Keratinocyte (primary cell): ENCODE data around the gene ALX4.

Experiments
- EZH2 ChIP-seq: IDR thresholded peaks from one replicate; pipeline ENCODE4 v1.6.1; 2012; ENCODE audit warnings: inconsistent platforms, mild to moderate bottlenecking, low read length, moderate library complexity
- TF ChIP-seq, protein P1 (sequence below), 3 experiments: IDR thresholded peaks in 1 of 3; conservative IDR thresholded peaks in 1 of 3; optimal IDR thresholded peaks in 1 of 3; 2 replicates in 2 of 3; 3 replicates in 1 of 3; pipeline versions ENCODE3 to v1.5.1; 2011; ENCODE audit warnings: low read length in 3 of 3, mild to moderate bottlenecking in 3 of 3, moderate library complexity in 2 of 3, control low read depth in 1 of 3, inconsistent platforms in 1 of 3; ENCODE audit not compliant: insufficient read depth in 2 of 3; ENCODE audit errors: extremely low read depth in 1 of 3

DNA sequence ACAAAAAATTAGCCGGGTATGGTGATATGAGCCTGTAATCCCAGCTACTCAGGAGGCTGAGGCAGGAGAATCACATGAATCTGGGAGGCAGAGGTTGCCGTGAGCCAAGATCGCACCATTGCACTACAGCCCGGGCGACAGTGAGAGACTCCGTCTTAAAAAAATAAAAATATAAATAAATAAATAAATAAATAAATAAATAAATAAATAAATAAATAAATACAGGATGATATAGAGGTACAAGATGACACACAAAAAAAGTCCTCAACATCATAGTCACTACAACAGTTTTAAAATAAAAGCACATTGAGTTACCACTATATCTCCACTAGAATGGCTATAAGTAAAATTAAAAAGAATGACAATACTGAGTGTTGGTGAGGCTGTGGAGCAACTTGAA is 97.8 kb downstream of the ALX4 start:
- no peak for TF ChIP-seq EZH2
- TF ChIP-seq, protein P1, sequence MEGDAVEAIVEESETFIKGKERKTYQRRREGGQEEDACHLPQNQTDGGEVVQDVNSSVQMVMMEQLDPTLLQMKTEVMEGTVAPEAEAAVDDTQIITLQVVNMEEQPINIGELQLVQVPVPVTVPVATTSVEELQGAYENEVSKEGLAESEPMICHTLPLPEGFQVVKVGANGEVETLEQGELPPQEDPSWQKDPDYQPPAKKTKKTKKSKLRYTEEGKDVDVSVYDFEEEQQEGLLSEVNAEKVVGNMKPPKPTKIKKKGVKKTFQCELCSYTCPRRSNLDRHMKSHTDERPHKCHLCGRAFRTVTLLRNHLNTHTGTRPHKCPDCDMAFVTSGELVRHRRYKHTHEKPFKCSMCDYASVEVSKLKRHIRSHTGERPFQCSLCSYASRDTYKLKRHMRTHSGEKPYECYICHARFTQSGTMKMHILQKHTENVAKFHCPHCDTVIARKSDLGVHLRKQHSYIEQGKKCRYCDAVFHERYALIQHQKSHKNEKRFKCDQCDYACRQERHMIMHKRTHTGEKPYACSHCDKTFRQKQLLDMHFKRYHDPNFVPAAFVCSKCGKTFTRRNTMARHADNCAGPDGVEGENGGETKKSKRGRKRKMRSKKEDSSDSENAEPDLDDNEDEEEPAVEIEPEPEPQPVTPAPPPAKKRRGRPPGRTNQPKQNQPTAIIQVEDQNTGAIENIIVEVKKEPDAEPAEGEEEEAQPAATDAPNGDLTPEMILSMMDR (optimal IDR thresholded peaks at IDR 0.05 in 1 of 3, IDR thresholded peaks at IDR 0.05 in 1 of 3, conservative IDR thresholded peaks at IDR 0.05 in 1 of 3; ENCODE audit: extremely low read depth in 1 of 3, insufficient read depth in 2 of 3, low read length in 3 of 3), result no peak
